GM12892 (cell line): ENCODE measurements around the gene DIRAS1.

Experiments used
- POLR2A ChIP-seq: IDR thresholded peaks from 2 replicates; pipeline ENCODE4 v1.6.1; 2011; ENCODE audit warnings: low read depth, low read length, control low read depth
- POLR2AphosphoS5 ChIP-seq: IDR thresholded peaks from 2 replicates; pipeline ENCODE4 v1.6.1; 2011; ENCODE audit warnings: low read depth, low read length, control low read depth
- TAF1 ChIP-seq: IDR thresholded peaks from 2 replicates; pipeline ENCODE4 v1.6.1; 2011; ENCODE audit warnings: low read depth, mild to moderate bottlenecking, control low read depth, low read length, borderline replicate concordance

DNA sequence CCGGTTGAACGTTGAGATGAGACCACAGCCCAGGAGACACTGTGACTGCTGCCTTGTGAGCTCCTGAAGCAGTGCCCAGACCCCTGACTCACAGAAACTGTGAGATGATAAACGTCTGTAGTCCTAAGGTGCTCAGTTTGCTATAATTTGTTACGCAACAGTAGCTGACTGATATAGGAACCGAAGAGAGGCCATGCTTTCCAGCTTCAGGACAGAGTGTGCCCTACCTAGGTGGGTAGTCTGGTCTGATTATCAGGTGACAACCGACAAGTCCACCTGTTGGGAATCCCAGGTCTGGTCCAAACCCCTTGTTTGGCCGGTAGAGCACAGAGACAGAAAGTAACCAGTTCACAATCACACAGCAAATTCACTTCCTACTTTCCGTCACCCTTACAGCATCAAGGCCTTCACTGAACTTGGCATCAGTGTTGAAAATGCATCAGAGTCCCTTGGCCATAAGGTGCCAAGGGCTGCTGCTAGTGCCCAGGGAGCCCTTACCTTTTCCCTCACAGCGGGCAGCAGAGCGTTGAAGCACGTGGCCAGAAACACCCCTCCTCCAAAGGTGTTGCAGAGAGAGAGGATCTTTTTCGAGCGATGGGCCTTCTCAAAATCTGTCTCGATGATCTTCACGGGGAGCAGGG lies 15.5 kb upstream of the DIRAS1 start:
- TF ChIP-seq POLR2A (no peak), POLR2AphosphoS5 (no peak), TAF1 (no peak)
